HepG2 (cell line): ENCODE measurements around the gene BTBD8. TPM values are rescaled to one million over a fixed set of nuclear protein-coding genes. Genes with fewer than 3 reads are reported as not detected.

Source experiments
- CENPX ChIP-seq: sonication (generic); formaldehyde crosslinking; IDR thresholded peaks from 2 replicates; pipeline ENCODE4 v1.9.0; 2021; ENCODE audit warnings: mild to moderate bottlenecking, missing genetic modification reagents, moderate library complexity
- CHD4 ChIP-seq: fragments of 200-600 bp; sonication (generic); IDR thresholded peaks from 2 replicates; pipeline ENCODE4 v1.7.0; 2017; ENCODE audit warnings: mild to moderate bottlenecking, low read length, borderline replicate concordance
- DZIP1 ChIP-seq: sonication (generic); formaldehyde crosslinking; IDR thresholded peaks from 2 replicates; pipeline ENCODE4 v1.5.0; 2020; ENCODE audit warnings: mild to moderate bottlenecking, missing genetic modification reagents
- ETV5 ChIP-seq: IDR thresholded peaks from 2 replicates; pipeline ENCODE4 v1.6.1; 2018; ENCODE audit warnings: missing biosample characterization, missing genetic modification reagents, inconsistent platforms, borderline replicate concordance
- FOSL1 ChIP-seq: sonication (generic); formaldehyde crosslinking; IDR thresholded peaks from 2 replicates; pipeline ENCODE4 v1.9.0; 2021; ENCODE audit warnings: missing genetic modification reagents, borderline replicate concordance
- HINFP ChIP-seq: sonication (generic); formaldehyde crosslinking; IDR thresholded peaks from 2 replicates; pipeline ENCODE4 v1.4.0; 2020; ENCODE audit warnings: low read depth, mild to moderate bottlenecking, missing genetic modification reagents
- HNRNPUL1 ChIP-seq: fragments of 200-400 bp; formaldehyde crosslinking; IDR thresholded peaks from 2 replicates; pipeline ENCODE4 v1.6.1; 2017; ENCODE audit warnings: low read depth, mild to moderate bottlenecking, low read length, moderate library complexity
- POGZ ChIP-seq: sonication (generic); formaldehyde crosslinking; IDR thresholded peaks from 2 replicates; pipeline ENCODE4 v1.4.0; 2020; ENCODE audit warnings: mild to moderate bottlenecking, missing genetic modification reagents
- TAF1 ChIP-seq: sonication (generic); formaldehyde crosslinking; IDR thresholded peaks from 2 replicates; pipeline ENCODE4 v1.4.0; 2020; ENCODE audit warnings: missing genetic modification reagents
- TBL1XR1 ChIP-seq: fragments of 150-350 bp; IDR thresholded peaks from 2 replicates; pipeline ENCODE4 v1.6.1; 2014; ENCODE audit warnings: borderline replicate concordance, low read length; ENCODE audit not compliant: partially characterized antibody
- ZNF274 ChIP-seq: sonication (generic); formaldehyde crosslinking; IDR thresholded peaks from 2 replicates; pipeline ENCODE4 v1.5.1; 2020; ENCODE audit warnings: mild to moderate bottlenecking, missing genetic modification reagents
- ZNF546 ChIP-seq: sonication (generic); formaldehyde crosslinking; conservative IDR thresholded peaks from 2 replicates; pipeline ENCODE4 v1.8.1; 2023; ENCODE audit warnings: mild to moderate bottlenecking, missing genetic modification reagents
- ZSCAN20 ChIP-seq: sonication (generic); formaldehyde crosslinking; IDR thresholded peaks from 2 replicates; pipeline ENCODE4 v1.4.0; 2020; ENCODE audit warnings: missing genetic modification reagents, mild to moderate bottlenecking, borderline replicate concordance
- polyA plus RNA-seq, 8 experiments: library from polyadenylated mRNA; depleted of rRNA in 3 of 8; stranded (reverse) in 7 of 8; unstranded in 1 of 8; fragments of >200 nt; fragmentation: Illumina TruSeq in 4 of 8; extraction: Trizol in 4 of 8; gene quantifications; 2 replicates each; pipeline versions ENCODE4 v1.2.1 to v1.2.3, GENCODE V29; 2011 to 2016; ENCODE audit warnings: low read depth in 4 of 8, missing spikeins in 1 of 8, mixed read lengths in 1 of 8; ENCODE audit not compliant: insufficient read depth in 1 of 8
- total RNA-seq, 5 experiments: library from RNA; depleted of rRNA; stranded (reverse); fragments of >200 nt; fragmentation: Illumina TruSeq; extraction: Trizol; gene quantifications; 2 replicates each; pipeline ENCODE4 v1.2.3, GENCODE V29; 2016; ENCODE audit warnings: low read depth in 1 of 5
- TF ChIP-seq, protein P1 (sequence below): IDR thresholded peaks from 2 replicates; pipeline ENCODE4 v1.6.1; 2016; ENCODE audit warnings: missing compliant biosample characterization, missing genetic modification reagents, borderline replicate concordance
- TF ChIP-seq, protein P2 (sequence below): sonication (generic); formaldehyde crosslinking; IDR thresholded peaks from 2 replicates; pipeline ENCODE4 v1.4.0; 2020; ENCODE audit warnings: missing genetic modification reagents, low read depth, mild to moderate bottlenecking, borderline replicate concordance
- TF ChIP-seq, protein P3 (sequence below): sonication (generic); formaldehyde crosslinking; IDR thresholded peaks from 2 replicates; pipeline ENCODE4 v1.4.0; 2020; ENCODE audit warnings: missing genetic modification reagents, borderline replicate concordance

BTBD8 gene
- total and polyA plus RNA-seq, 2 of the 13 experiments (the other 11 are each of a cell fraction or from before 2014, with no cell fraction given), result 0.41 to 1.8 TPM

DNA sequence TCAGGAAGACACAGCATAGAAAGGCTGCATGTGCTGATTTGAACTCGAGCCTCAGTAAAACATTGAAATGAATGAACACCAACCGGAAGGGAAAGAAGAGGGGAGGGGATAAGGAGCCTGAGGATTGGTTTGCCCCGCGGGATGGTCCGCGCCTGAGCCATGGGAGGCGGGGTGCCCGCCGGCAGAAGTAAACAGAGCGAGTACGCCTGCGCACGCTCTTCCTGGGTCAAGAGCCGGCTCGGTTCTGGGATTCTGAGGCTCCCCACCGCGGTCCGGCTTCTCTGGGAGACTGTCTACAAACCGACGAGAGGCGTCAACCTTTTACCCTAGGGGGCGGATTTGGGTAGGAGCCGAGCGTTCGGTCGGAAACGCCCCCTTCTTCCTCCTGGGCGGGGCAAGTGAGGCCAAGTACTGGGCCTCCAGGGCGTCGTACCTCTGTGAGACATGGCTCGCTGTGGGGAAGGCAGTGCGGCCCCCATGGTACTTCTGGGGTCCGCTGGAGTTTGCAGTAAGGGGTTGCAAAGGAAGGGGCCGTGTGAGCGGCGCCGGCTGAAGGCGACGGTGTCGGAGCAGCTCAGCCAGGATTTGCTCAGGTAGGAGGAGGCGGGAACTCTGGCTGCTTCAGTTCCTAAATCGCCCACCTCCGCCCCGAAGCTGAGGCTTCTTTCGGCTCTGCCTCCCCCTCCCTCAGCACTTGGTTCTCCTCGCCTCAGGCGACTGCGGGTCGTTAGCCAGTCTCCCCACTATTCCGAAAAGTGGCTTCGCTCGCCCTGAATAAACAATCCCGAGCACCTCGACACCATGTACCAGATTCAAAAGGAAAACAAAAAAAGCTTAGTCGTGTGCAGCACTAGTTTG is at the start of gene BTBD8 (continued):
- 0 out of 2 replicates have a peak, but pooled peaks have one; percentile 52 for TF ChIP-seq DZIP1 (CRISPR knock-in tag)
- 0 out of 2 replicates have a peak, but pooled peaks have one; percentile 28 for TF ChIP-seq TAF1 (CRISPR knock-in tag)
- TF ChIP-seq, protein P1, sequence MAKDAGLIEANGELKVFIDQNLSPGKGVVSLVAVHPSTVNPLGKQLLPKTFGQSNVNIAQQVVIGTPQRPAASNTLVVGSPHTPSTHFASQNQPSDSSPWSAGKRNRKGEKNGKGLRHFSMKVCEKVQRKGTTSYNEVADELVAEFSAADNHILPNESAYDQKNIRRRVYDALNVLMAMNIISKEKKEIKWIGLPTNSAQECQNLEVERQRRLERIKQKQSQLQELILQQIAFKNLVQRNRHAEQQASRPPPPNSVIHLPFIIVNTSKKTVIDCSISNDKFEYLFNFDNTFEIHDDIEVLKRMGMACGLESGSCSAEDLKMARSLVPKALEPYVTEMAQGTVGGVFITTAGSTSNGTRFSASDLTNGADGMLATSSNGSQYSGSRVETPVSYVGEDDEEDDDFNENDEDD (CRISPR knock-in tag), result peak; percentile 48; the same call in 1 of the 2 replicates
- TF ChIP-seq CHD4, result no peak
- no peak for TF ChIP-seq FOSL1 (CRISPR knock-in tag)
- TF ChIP-seq CENPX (CRISPR knock-in tag), result no peak
- TF ChIP-seq, protein P2, sequence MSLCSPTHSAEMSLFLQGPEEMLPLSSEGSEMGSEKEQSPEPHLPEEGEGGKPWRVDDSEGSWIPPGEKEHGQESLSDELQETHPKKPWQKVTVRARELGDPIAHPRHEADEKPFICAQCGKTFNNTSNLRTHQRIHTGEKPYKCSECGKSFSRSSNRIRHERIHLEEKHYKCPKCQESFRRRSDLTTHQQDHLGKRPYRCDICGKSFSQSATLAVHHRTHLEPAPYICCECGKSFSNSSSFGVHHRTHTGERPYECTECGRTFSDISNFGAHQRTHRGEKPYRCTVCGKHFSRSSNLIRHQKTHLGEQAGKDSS, result no peak
- 0 out of 2 replicates have a peak, but pooled peaks have one; percentile 59 for TF ChIP-seq ZNF546 (CRISPR knock-in tag)
- TF ChIP-seq HNRNPUL1, result no peak
- TF ChIP-seq ZNF274 (CRISPR knock-in tag), result 0 out of 2 replicates have a peak, but pooled peaks have one; percentile 74
- TF ChIP-seq ZSCAN20 (CRISPR knock-in tag), result 0 out of 2 replicates have a peak, but pooled peaks have one; percentile 18
- TF ChIP-seq, protein P3, sequence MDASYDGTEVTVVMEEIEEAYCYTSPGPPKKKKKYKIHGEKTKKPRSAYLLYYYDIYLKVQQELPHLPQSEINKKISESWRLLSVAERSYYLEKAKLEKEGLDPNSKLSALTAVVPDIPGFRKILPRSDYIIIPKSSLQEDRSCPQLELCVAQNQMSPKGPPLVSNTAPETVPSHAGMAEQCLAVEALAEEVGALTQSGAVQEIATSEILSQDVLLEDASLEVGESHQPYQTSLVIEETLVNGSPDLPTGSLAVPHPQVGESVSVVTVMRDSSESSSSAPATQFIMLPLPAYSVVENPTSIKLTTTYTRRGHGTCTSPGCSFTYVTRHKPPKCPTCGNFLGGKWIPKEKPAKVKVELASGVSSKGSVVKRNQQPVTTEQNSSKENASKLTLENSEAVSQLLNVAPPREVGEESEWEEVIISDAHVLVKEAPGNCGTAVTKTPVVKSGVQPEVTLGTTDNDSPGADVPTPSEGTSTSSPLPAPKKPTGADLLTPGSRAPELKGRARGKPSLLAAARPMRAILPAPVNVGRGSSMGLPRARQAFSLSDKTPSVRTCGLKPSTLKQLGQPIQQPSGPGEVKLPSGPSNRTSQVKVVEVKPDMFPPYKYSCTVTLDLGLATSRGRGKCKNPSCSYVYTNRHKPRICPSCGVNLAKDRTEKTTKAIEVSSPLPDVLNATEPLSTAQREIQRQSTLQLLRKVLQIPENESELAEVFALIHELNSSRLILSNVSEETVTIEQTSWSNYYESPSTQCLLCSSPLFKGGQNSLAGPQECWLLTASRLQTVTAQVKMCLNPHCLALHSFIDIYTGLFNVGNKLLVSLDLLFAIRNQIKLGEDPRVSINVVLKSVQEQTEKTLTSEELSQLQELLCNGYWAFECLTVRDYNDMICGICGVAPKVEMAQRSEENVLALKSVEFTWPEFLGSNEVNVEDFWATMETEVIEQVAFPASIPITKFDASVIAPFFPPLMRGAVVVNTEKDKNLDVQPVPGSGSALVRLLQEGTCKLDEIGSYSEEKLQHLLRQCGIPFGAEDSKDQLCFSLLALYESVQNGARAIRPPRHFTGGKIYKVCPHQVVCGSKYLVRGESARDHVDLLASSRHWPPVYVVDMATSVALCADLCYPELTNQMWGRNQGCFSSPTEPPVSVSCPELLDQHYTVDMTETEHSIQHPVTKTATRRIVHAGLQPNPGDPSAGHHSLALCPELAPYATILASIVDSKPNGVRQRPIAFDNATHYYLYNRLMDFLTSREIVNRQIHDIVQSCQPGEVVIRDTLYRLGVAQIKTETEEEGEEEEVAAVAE (CRISPR knock-in tag), result no peak
- TF ChIP-seq ETV5 (CRISPR knock-in tag), result peak; percentile 55; the same call in 1 of the 2 replicates
- no peak for TF ChIP-seq TBL1XR1
- TF ChIP-seq POGZ (CRISPR knock-in tag), result peak; percentile 67
- TF ChIP-seq HINFP (CRISPR knock-in tag), result 0 out of 2 replicates have a peak, but pooled peaks have one; percentile 45
